Measurements from ENCODE around the gene BDP1. TPM values are rescaled to one million over a fixed set of nuclear protein-coding genes. Genes with fewer than 3 reads are reported as not detected.

BDP1 gene
- total RNA-seq, 1 donor from 2014 or later = 32.5 TPM

DNA sequence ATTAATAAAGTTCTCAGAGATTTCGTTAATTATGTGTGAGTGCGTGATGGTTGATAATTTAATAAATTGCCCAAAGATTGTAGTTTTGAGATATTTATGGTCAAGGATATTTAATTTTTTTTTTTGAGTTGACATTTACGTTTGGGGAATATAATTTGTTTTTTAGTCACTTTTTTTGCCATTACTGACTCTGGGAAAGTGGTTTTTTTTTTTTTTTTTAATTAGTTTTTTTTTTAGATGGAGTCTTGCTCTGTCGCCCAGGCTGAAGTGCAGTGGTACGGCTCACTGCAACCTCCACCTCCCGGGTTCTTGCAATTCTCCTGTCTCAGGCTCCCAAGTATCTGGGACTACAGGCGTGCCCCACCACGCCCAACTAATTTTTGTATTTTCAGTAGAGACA is 1.7 kb downstream of the BDP1 start:
- peak overlapping the region; percentile 99 for H3K27ac Mint-ChIP-seq
- TF ChIP-seq CTCF (IDR thresholded peaks at IDR 0.05; ENCODE audit: unreplicated experiment) = no peak
- peaks cover 7% of the 10 kb centered on the region for H3K36me3 Mint-ChIP-seq
- H3K4me3 Mint-ChIP-seq = peak overlapping the region; percentile 93
- H3K4me1 Mint-ChIP-seq = peaks cover 14% of the 10 kb centered on the region
- H3K9me3 Mint-ChIP-seq = no peaks in the 10 kb centered on the region
- H3K27me3 Mint-ChIP-seq (ENCODE audit: low read depth) = peaks cover 4% of the 10 kb centered on the region
- DNase-seq (ENCODE audit: low spot score in 2 of 2, unreplicated experiment in 2 of 2) = no peak

GRCh38 chr5:71460693-71461092 is 5.2 kb downstream of the BDP1 start:
- DNase-seq (ENCODE audit: low spot score in 2 of 2, unreplicated experiment in 2 of 2) = no peak
- Mint-ChIP-seq H3K4me1 (peaks cover 14% of the 10 kb centered on the region), H3K27ac (no peak overlapping the region), H3K4me3 (no peak overlapping the region), H3K9me3 (no peaks in the 10 kb centered on the region), H3K36me3 (peaks cover 13% of the 10 kb centered on the region), H3K27me3 (ENCODE audit: low read depth) (no peaks in the 10 kb centered on the region)
- TF ChIP-seq CTCF (IDR thresholded peaks at IDR 0.05; ENCODE audit: unreplicated experiment) = no peak

DNA sequence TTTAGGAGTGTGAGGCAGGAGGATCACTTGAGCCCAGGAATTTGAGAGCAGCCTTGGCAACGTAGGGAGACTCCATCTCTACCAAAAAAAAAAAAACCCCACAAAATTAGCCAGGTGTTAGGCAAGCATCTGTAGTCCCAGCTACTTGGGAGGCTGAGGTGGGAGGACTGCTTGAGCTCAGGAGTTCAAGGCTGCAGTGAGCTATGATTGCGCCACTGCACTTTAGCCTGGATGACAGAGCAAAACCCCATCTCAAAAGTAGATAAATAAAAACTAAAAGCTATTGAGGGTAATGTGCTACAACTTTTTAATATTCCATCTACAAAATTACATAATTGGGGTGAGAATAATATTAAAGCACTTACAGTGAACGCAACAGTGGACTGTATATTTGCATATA is 5.9 kb downstream of the BDP1 start:
- Mint-ChIP-seq H3K4me1 (peaks cover 12% of the 10 kb centered on the region), H3K36me3 (peaks cover 19% of the 10 kb centered on the region), H3K4me3 (no peak overlapping the region), H3K27me3 (ENCODE audit: low read depth) (no peaks in the 10 kb centered on the region), H3K9me3 (no peaks in the 10 kb centered on the region), H3K27ac (no peak overlapping the region)
- no peak for DNase-seq (ENCODE audit: low spot score in 2 of 2, unreplicated experiment in 2 of 2)
- TF ChIP-seq CTCF (IDR thresholded peaks at IDR 0.05; ENCODE audit: unreplicated experiment) = no peak

DNA sequence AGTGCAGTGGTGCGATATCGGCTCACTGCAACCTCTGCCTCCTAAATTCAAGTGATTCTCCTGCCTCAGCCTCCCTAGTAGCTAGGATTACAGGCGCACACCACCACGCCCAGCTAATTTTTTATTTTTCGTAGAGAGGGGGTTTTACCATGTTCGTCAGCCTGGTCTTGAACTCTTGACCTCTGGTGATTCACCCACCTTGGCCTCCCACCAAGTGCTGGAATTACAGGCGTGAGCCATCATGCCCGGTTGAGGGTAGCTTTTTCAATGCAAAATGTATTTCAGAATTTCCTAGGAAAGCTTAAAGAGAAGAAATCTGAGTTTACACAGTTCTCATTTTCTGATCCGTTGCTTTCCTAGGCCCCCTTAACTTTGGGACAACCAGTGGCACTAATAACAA is 15.7 kb downstream of the BDP1 start:
- Mint-ChIP-seq H3K4me3 (no peak overlapping the region), H3K27ac (no peak overlapping the region), H3K9me3 (no peaks in the 10 kb centered on the region), H3K36me3 (peaks cover 23% of the 10 kb centered on the region), H3K27me3 (ENCODE audit: low read depth) (no peaks in the 10 kb centered on the region), H3K4me1 (no peaks in the 10 kb centered on the region)
- no peak for DNase-seq (ENCODE audit: low spot score in 2 of 2, unreplicated experiment in 2 of 2)
- no peak for TF ChIP-seq CTCF (IDR thresholded peaks at IDR 0.05; ENCODE audit: unreplicated experiment)

DNA sequence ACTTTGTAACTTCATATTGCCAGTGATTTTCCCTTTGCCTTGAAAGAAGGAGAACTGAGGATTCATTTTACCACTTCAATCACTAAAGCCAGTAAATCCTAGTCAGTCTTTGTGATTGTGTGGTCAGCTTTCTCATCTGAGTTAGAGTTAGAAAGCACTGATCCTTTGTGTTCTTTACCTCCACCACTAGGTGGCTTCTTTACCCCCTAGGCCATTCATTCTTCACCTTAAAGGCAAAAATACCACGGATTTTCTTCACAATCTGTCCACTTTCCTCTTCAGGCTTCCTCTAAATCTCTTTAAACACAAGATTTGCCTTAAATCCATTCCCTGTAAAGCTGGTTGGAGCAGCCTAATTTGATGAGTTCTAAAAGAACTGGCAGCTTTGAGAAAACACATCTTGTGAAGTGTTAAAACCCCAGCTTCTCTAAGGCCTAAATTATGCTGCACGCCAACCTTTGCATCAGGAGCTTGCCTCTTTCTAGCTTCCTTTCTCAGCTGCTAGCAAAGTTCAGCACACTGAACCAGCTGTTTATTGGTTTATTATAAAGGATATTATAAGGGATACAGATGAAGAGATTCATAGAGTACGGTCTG is 20.4 kb downstream of the BDP1 start:
- H3K27ac Mint-ChIP-seq = no peak overlapping the region

More for the DNA sequence above, 20.4 kb downstream of the BDP1 start:
- Mint-ChIP-seq H3K4me3 (no peak overlapping the region), H3K4me1 (no peaks in the 10 kb centered on the region), H3K27me3 (ENCODE audit: low read depth) (no peaks in the 10 kb centered on the region), H3K9me3 (no peaks in the 10 kb centered on the region), H3K36me3 (peaks cover 32% of the 10 kb centered on the region)
- DNase-seq (ENCODE audit: low spot score in 2 of 2, unreplicated experiment in 2 of 2) = no peak
- TF ChIP-seq CTCF (IDR thresholded peaks at IDR 0.05; ENCODE audit: unreplicated experiment) = peak; percentile 34

Measured in mesothelial cell of epicardium (in vitro differentiated cells).